Keratinocyte (primary cell): ENCODE data around the gene MSX2. TPM values are rescaled to one million over a fixed set of nuclear protein-coding genes. Genes with fewer than 3 reads are reported as not detected.

Experiments
- DNase-seq: peaks from one replicate; pipeline ENCODE4 v3.0.0-alpha.2; 2011; ENCODE audit warnings: low read depth, missing footprints, low spot score
- FAIRE-seq: peaks from 2 replicates; lab custom pipeline; 2011; peaks lifted over from hg19 to GRCh38; lab: Jason Lieb, UNC
- H2AFZ ChIP-seq: 2 replicates; pipeline ENCODE4 v1.6.0; 2012; ENCODE audit warnings: low read length, control low read depth, inconsistent platforms; ENCODE audit not compliant: control insufficient read depth
- H3K27ac ChIP-seq: 2 replicates; pipeline ENCODE4 v1.5.1; 2011; ENCODE audit warnings: low read length; ENCODE audit not compliant: control insufficient read depth, insufficient read depth
- H3K27me3 ChIP-seq: 3 replicates; pipeline ENCODE4 v1.6.0; 2011; ENCODE audit warnings: low read length; ENCODE audit not compliant: control insufficient read depth, insufficient read depth; ENCODE audit errors: extremely low read depth
- H3K36me3 ChIP-seq, 2 experiments: 2 replicates in 1 of 2; 3 replicates in 1 of 2; pipeline ENCODE4 v1.5.1; 2011; ENCODE audit warnings: low read length in 2 of 2, mild to moderate bottlenecking in 1 of 2; ENCODE audit not compliant: control insufficient read depth in 2 of 2, insufficient read depth in 2 of 2; ENCODE audit errors: extremely low read depth in 1 of 2
- H3K4me1 ChIP-seq: 3 replicates; pipeline ENCODE4 v1.5.1; 2011; ENCODE audit warnings: low read length; ENCODE audit not compliant: control insufficient read depth, insufficient read depth; ENCODE audit errors: extremely low read depth
- H3K4me2 ChIP-seq: 3 replicates; pipeline ENCODE4 v1.6.0; 2011; ENCODE audit warnings: low read depth, low read length; ENCODE audit not compliant: control insufficient read depth, insufficient read depth; ENCODE audit errors: extremely low read depth
- H3K4me3 ChIP-seq, 3 experiments: fragments of 200-600 bp in 1 of 3; sonication (generic) in 1 of 3; 2 replicates in 2 of 3; 3 replicates in 1 of 3; pipeline ENCODE4 v1.5.1; 2011 to 2016; ENCODE audit warnings: low read length in 3 of 3, mild to moderate bottlenecking in 3 of 3, control low read depth in 2 of 3, inconsistent platforms in 1 of 3, low read depth in 1 of 3, mixed read lengths in 1 of 3, mixed run types in 1 of 3, moderate library complexity in 1 of 3; ENCODE audit not compliant: control insufficient read depth in 2 of 3, insufficient read depth in 2 of 3; ENCODE audit errors: extremely low read depth in 1 of 3
- H3K79me2 ChIP-seq: 2 replicates; pipeline ENCODE4 v1.6.0; 2012; ENCODE audit warnings: low read length; ENCODE audit not compliant: control insufficient read depth, insufficient read depth
- H3K9ac ChIP-seq: 3 replicates; pipeline ENCODE4 v1.6.0; 2011; ENCODE audit warnings: low read length; ENCODE audit not compliant: control insufficient read depth, insufficient read depth; ENCODE audit errors: extremely low read depth
- H3K9me1 ChIP-seq: 3 replicates; pipeline ENCODE4 v1.6.0; 2011; ENCODE audit warnings: low read length; ENCODE audit not compliant: control insufficient read depth, insufficient read depth; ENCODE audit errors: extremely low read depth
- H3K9me3 ChIP-seq: 2 replicates; pipeline ENCODE4 v1.5.1; 2012; ENCODE audit warnings: low read depth, low read length; ENCODE audit not compliant: control insufficient read depth
- H4K20me1 ChIP-seq: 3 replicates; pipeline ENCODE4 v1.6.0; 2011; ENCODE audit warnings: low read length; ENCODE audit not compliant: control insufficient read depth, insufficient read depth; ENCODE audit errors: extremely low read depth
- EZH2 ChIP-seq: IDR thresholded peaks from one replicate; pipeline ENCODE4 v1.6.1; 2012; ENCODE audit warnings: inconsistent platforms, mild to moderate bottlenecking, low read length, moderate library complexity
- dilution Hi-C: fragments of 300-500 bp; cut with MboI; formaldehyde crosslinking; loops from one replicate; pipeline ENCODE4 v1.7.0; 2020; ENCODE audit warnings: low sequenced_read_pairs; ENCODE audit not compliant: extremely low pct_ligation_motif_present
- polyA plus RNA-seq, 5 experiments: library from polyadenylated mRNA; depleted of rRNA in 3 of 5; stranded (reverse) in 3 of 5; stranded (forward) in 1 of 5; unstranded in 1 of 5; fragments of >200 nt; gene quantifications; 1 replicate in 1 of 5; 2 replicates in 3 of 5; 3 replicates in 1 of 5; pipeline versions ENCODE4 v1.2.1 to v1.2.3, GENCODE V29; 2011 to 2012; ENCODE audit warnings: missing spikeins in 2 of 5, low read depth in 1 of 5, low replicate concordance in 1 of 5
- TF ChIP-seq, protein P1 (sequence below), 3 experiments: IDR thresholded peaks in 1 of 3; conservative IDR thresholded peaks in 1 of 3; optimal IDR thresholded peaks in 1 of 3; 2 replicates in 2 of 3; 3 replicates in 1 of 3; pipeline versions ENCODE3 to v1.5.1; 2011; ENCODE audit warnings: low read length in 3 of 3, mild to moderate bottlenecking in 3 of 3, moderate library complexity in 2 of 3, control low read depth in 1 of 3, inconsistent platforms in 1 of 3; ENCODE audit not compliant: insufficient read depth in 2 of 3; ENCODE audit errors: extremely low read depth in 1 of 3

The MSX2 gene
- polyA plus RNA-seq, 1 donor (not counting 4 experiments of a cell fraction or from before 2014, with no cell fraction given), result 2.7 TPM

DNA sequence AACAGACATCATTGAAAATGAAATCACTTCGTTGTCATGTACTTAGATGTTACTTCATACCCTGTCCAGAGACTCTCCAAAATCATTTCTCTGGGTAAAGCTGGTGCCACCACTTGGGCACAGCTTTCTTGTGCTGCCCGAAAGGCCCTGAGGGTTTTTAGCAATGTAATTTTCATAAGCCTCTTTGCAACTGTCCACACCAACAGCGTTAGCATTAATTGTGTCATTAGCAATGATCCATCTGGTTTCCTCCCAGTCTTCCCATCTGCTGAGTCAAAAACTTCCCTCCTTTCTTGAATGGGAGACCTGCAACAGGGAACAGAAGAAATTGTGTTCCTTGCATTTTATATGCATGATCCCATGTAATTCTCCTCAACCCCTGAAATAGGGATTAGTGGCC lies 8.6 kb upstream of the MSX2 start:
- DNase-seq (no peak), FAIRE-seq (no peak)
- H4K20me1 ChIP-seq, result no peaks in the 10 kb centered on the region
- no peak overlapping the region for H3K4me2 ChIP-seq
- H3K27me3 ChIP-seq, result peaks cover 22% of the 10 kb centered on the region
- no peaks in the 10 kb centered on the region for H3K79me2 ChIP-seq
- H3K4me1 ChIP-seq, result peaks cover 3% of the 10 kb centered on the region
- H2AFZ ChIP-seq, result no peak overlapping the region
- TF ChIP-seq EZH2, result no peak
- TF ChIP-seq, protein P1, sequence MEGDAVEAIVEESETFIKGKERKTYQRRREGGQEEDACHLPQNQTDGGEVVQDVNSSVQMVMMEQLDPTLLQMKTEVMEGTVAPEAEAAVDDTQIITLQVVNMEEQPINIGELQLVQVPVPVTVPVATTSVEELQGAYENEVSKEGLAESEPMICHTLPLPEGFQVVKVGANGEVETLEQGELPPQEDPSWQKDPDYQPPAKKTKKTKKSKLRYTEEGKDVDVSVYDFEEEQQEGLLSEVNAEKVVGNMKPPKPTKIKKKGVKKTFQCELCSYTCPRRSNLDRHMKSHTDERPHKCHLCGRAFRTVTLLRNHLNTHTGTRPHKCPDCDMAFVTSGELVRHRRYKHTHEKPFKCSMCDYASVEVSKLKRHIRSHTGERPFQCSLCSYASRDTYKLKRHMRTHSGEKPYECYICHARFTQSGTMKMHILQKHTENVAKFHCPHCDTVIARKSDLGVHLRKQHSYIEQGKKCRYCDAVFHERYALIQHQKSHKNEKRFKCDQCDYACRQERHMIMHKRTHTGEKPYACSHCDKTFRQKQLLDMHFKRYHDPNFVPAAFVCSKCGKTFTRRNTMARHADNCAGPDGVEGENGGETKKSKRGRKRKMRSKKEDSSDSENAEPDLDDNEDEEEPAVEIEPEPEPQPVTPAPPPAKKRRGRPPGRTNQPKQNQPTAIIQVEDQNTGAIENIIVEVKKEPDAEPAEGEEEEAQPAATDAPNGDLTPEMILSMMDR (optimal IDR thresholded peaks at IDR 0.05 in 1 of 3, IDR thresholded peaks at IDR 0.05 in 1 of 3, conservative IDR thresholded peaks at IDR 0.05 in 1 of 3; ENCODE audit: extremely low read depth in 1 of 3, insufficient read depth in 2 of 3, low read length in 3 of 3), result no peak
- no peak overlapping the region for H3K4me3 ChIP-seq
- H3K9me3 ChIP-seq, result no peaks in the 10 kb centered on the region
- H3K9ac ChIP-seq, result no peak overlapping the region
- H3K27ac ChIP-seq, result no peak overlapping the region
- H3K36me3 ChIP-seq, result no peaks in the 10 kb centered on the region
- H3K9me1 ChIP-seq, result no peaks in the 10 kb centered on the region
- dilution Hi-C loops, result no loop called here

DNA sequence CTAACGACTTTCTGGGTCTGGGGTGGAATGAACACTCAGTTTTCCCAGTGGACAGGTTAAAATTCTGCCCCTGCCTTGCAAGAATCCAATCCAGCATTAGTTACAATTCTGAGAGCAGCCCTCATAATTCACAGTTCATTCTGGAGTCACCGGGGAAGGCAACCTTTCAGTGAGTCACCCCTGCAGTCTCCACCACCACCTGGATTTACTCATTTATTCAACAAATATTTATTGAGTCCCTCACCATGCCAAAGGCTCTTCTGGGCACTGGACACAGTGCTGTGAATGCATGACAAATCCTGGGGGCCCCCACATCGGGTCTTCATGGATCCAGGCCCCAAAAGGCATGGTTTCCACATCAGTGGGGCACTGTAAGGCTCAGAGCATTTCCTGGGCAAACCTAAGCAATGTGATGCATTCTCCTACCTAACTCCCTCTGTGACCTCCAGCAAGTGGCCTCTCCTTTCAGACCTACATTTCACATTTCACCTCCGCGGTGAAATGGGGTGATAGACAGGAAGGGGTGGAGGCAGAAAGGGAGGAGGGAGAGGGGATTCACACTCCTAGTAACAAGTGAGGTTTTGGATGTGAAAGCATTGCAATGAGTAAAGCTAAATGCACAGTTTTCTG lies 6.4 kb upstream of the MSX2 start:
- H3K79me2 ChIP-seq, result no peaks in the 10 kb centered on the region
- peaks cover 40% of the 10 kb centered on the region for H3K27me3 ChIP-seq
- H3K27ac ChIP-seq, result no peak overlapping the region

More for the DNA sequence above, 6.4 kb upstream of the MSX2 start:
- Histone ChIP-seq H3K4me1 (peaks cover 9% of the 10 kb centered on the region), H3K9ac (no peak overlapping the region), H3K9me1 (no peaks in the 10 kb centered on the region), H4K20me1 (no peaks in the 10 kb centered on the region), H2AFZ (no peak overlapping the region), H3K9me3 (no peaks in the 10 kb centered on the region), H3K4me2 (no peak overlapping the region), H3K4me3 (no peak overlapping the region), H3K36me3 (no peaks in the 10 kb centered on the region)
- dilution Hi-C loops, result no loop called here
- no peak for FAIRE-seq
- no peak for DNase-seq
- no peak for TF ChIP-seq EZH2
- TF ChIP-seq, protein P1 (optimal IDR thresholded peaks at IDR 0.05 in 1 of 3, IDR thresholded peaks at IDR 0.05 in 1 of 3, conservative IDR thresholded peaks at IDR 0.05 in 1 of 3; ENCODE audit: extremely low read depth in 1 of 3, insufficient read depth in 2 of 3, low read length in 3 of 3), result no peak
